Chondrocyte (in vitro differentiated cells): ENCODE results near the gene ARHGEF10L. TPM values are rescaled to one million over a fixed set of nuclear protein-coding genes. Genes with fewer than 3 reads are reported as not detected.

Experiments used
- DNase-seq: peaks from one replicate; pipeline ENCODE4 v3.0.0; 2021; ENCODE audit warnings: mixed read lengths, low spot score
- H3K27ac Mint-ChIP-seq: one replicate; pipeline ENCODE4 v1.8.0; 2021; ENCODE audit warnings: mild to moderate bottlenecking, moderate library complexity, mixed read lengths; ENCODE audit not compliant: unreplicated experiment
- H3K27me3 Mint-ChIP-seq: 2 replicates; pipeline ENCODE4 v1.8.0; 2021; ENCODE audit warnings: low read depth, mixed read lengths
- H3K36me3 Mint-ChIP-seq: 2 replicates; pipeline ENCODE4 v1.8.0; 2021; ENCODE audit warnings: low read depth, mixed read lengths
- H3K4me1 Mint-ChIP-seq: 2 replicates; pipeline ENCODE4 v1.8.0; 2021; ENCODE audit warnings: low read depth, mild to moderate bottlenecking, mixed read lengths
- H3K4me3 Mint-ChIP-seq: one replicate; pipeline ENCODE4 v1.8.0; 2021; ENCODE audit warnings: mild to moderate bottlenecking, moderate library complexity, mixed read lengths; ENCODE audit not compliant: unreplicated experiment
- H3K9me3 Mint-ChIP-seq: 2 replicates; pipeline ENCODE4 v1.8.0; 2021; ENCODE audit warnings: low read depth, mixed read lengths
- CTCF ChIP-seq: fragments of 200-600 bp; sonication (generic); IDR thresholded peaks from 2 replicates; pipeline ENCODE4 v1.5.0; 2021; ENCODE audit warnings: antibody characterized with exemption, mild to moderate bottlenecking, moderate library complexity
- total RNA-seq: library from RNA; stranded (reverse); gene quantifications from 3 replicates; pipeline ENCODE4 v1.2.1, GENCODE V29; 2021

ARHGEF10L gene
- total RNA-seq, 1 donor from 2014 or later: 40.0 TPM

DNA sequence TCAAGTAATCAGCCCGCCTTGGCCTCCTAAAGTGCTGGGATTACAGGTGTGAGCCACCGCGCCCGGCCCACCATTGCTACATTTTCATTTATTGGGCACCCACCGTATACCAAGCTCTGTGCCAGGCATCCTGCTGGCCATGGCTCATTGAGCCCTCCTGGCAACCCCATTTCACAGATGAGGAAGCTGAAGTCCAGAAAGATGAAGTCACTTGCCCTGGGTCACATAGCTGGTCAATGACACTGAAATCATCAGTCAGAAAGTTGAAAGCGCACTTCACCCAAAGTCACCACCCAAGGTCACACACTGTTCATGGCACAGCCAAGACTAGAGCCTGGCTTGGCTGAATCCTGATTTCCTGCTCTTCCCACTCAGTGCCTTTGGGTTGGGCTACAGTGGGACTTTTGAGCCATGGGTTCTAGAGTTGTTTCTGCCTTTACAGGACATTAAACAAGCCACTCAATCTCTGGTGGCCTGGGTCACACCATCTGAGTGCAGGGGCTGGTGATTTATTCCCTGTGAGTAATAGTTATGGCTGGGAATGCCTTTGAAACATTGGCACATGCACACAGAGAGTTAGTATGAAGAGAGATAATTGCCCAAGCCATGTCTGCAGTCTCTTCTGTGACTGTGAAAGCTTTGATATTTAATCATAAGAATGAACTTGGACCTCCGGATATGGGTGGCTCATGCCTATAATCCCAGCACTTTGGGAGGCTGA is 16.0 kb upstream of the ARHGEF10L start:
- peaks cover 19% of the 10 kb centered on the region for H3K4me1 Mint-ChIP-seq
- no peak for TF ChIP-seq CTCF
- peaks cover 3% of the 10 kb centered on the region for H3K27me3 Mint-ChIP-seq
- no peak overlapping the region for H3K4me3 Mint-ChIP-seq
- H3K27ac Mint-ChIP-seq: no peak overlapping the region
- H3K36me3 Mint-ChIP-seq: no peaks in the 10 kb centered on the region
- DNase-seq: no peak
- no peaks in the 10 kb centered on the region for H3K9me3 Mint-ChIP-seq

- Mint-ChIP-seq H3K9me3 (no peaks in the 10 kb centered on the region), H3K4me3 (no peak overlapping the region), H3K36me3 (no peaks in the 10 kb centered on the region), H3K27ac (no peak overlapping the region), H3K4me1 (peaks cover 22% of the 10 kb centered on the region), H3K27me3 (peaks cover 3% of the 10 kb centered on the region)
- DNase-seq: no peak
- no peak for TF ChIP-seq CTCF
These were observed 14.9 kb upstream of the ARHGEF10L start for GRCh38 chr1:17524645-17525044.

- H3K27me3 Mint-ChIP-seq: peaks cover 3% of the 10 kb centered on the region
- peaks cover 22% of the 10 kb centered on the region for H3K4me1 Mint-ChIP-seq
- H3K4me3 Mint-ChIP-seq: no peak overlapping the region
- no peak overlapping the region for H3K27ac Mint-ChIP-seq
- no peaks in the 10 kb centered on the region for H3K36me3 Mint-ChIP-seq
- no peaks in the 10 kb centered on the region for H3K9me3 Mint-ChIP-seq
- DNase-seq: no peak
- TF ChIP-seq CTCF: no peak
These were observed 13.4 kb upstream of the ARHGEF10L start for GRCh38 chr1:17525996-17526686.

DNA sequence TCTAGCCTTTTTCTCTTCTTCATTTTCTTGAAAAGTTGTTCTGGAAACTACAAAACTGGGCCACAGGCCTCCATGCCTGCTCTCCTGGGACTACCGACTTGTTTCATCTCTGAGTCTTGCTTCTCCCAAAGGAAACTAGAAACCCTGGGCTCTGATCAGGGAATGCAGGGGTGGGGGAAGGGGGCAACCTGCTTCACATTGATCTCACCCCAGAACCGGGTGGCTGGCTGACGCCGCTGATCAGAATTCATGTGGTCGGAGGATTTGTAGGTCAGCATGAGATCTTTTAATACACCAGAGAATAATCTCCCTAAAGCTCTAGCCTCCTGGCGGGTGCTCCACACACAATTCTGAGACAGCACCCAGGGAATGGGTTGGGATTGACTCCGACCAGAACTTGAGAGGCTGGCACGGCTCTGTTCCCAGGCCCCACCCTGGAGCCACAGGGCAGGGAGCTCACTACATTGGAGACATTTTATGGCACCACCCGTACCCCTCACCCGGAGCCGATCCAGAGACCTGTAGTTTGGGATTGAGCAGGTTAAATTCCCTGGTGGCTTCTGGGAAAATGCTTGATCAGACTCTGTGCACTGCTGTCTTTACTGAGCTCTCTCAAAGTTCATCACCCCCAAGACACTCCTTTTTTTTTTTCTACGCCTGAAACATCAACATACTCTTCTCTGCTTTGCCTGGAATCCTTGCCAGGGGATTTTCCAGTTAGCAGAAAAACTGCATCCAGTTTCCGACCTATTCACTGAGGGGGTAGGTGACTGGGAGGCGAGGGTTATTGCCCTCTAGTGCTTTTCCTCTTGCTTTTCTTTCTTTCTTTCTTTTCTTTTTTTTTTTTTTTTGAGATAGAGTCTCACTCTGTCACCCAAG is 12.2 kb upstream of the ARHGEF10L start:
- H3K27ac Mint-ChIP-seq: peak overlapping the region; percentile 86
- no peaks in the 10 kb centered on the region for H3K36me3 Mint-ChIP-seq
- TF ChIP-seq CTCF: no peak
- peaks cover 31% of the 10 kb centered on the region for H3K4me1 Mint-ChIP-seq
- H3K4me3 Mint-ChIP-seq: peak overlapping the region; percentile 19
- no peaks in the 10 kb centered on the region for H3K27me3 Mint-ChIP-seq
- DNase-seq: no peak
- no peaks in the 10 kb centered on the region for H3K9me3 Mint-ChIP-seq

DNA sequence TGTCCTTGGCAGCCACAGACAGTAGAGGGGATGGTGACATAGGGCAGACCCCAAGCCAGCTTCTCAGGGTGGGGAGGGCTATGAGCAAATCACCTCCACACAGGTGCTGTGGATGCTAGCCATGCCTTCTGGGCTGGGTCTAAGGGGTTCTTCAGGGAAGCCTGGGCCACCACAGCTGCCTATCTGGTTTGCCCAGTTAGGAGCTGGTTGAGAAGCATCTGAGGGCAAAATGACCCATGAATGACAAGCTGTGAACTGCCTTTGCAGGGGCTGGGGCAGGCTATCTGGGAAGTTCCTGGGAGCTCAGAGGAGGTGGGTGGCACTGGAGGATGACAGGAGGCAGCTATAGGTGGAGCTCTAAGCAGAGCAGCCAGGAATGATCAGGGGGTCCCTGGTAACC is 10.1 kb upstream of the ARHGEF10L start:
- H3K9me3 Mint-ChIP-seq: no peaks in the 10 kb centered on the region
- H3K36me3 Mint-ChIP-seq: no peaks in the 10 kb centered on the region
- H3K4me1 Mint-ChIP-seq: peaks cover 36% of the 10 kb centered on the region
- no peak for TF ChIP-seq CTCF
- no peaks in the 10 kb centered on the region for H3K27me3 Mint-ChIP-seq
- peak overlapping the region; percentile 36 for H3K27ac Mint-ChIP-seq
- DNase-seq: no peak
- H3K4me3 Mint-ChIP-seq: no peak overlapping the region
